GM18498 (cell line): ENCODE measurements around the gene FSTL5.
"Not testable (repeated sequence)": the region's sequence is repeated elsewhere in the genome, so short reads cannot be mapped to it uniquely, and the experiment has no call there.

Source experiments
- ATAC-seq: cut with Tn5 transposase; IDR thresholded peaks from one replicate; pipeline ENCODE4 v1.9.1; 2021; ENCODE audit warnings: mild to moderate bottlenecking, moderate library complexity; ENCODE audit not compliant: unreplicated experiment

The FSTL5 gene

GRCh38 chr4:162163892-162164759 lies at the start of gene FSTL5:
FSTL5 (minus strand) TSS chr4:162164000; CDS start chr4:162111396, 52,604 bp downstream.
- peak; percentile 95 for ATAC-seq

- ATAC-seq: no peak
Measured at GRCh38 chr4:162209706-162210105, 45.9 kb upstream of the FSTL5 start.

- not testable (repeated sequence) for ATAC-seq
Measured at GRCh38 chr4:162203478-162203877, 39.7 kb upstream of the FSTL5 start.

- ATAC-seq: no peak
Measured at GRCh38 chr4:162201673-162202072, 37.9 kb upstream of the FSTL5 start.

DNA sequence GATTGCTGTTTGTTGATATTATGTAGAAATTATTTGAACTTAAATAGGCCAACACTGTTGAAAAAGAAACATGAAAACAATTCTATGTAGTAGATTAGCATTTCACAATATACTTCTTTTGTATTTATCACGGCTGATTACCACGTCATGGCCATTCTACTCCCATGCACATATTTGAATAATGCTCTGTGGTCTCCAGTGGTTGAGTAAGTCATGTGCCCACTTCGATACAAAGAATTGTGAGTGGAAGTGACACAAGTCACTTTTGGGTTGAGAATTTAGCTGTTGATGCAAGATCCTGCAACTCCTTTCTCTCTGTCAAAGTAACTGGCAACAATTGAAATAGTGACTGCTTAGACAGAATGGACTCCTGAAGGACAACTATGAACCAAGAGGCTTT lies 6.7 kb upstream of the FSTL5 start:
- no peak for ATAC-seq

DNA sequence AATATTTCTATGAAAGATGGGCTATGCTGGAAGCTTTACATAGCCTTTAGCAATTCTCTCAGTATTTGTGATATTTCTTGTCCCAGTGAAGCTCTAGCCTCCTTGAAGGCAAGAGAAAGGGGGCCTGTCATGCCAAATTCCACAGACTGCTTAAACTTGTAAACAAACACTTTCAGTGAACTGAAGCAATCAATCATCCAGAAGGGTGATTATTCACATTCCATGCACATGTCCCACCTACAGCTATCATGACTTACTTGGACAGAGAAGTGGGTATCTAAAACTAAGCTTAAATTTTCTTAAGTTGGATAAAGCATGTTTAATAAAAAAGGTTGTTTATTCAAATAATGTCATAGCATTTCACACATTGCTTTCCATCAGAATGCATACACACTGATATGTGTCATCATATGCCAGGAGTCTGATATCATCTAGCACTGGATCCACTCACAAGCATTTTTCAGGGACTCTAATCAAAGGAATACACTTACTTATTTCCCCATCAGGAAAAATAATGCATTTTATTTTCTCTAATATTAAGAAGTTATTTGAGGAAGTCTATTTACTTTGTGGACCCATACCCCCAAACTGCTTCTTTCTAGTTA lies 1.2 kb upstream of the FSTL5 start:
- no peak for ATAC-seq

DNA sequence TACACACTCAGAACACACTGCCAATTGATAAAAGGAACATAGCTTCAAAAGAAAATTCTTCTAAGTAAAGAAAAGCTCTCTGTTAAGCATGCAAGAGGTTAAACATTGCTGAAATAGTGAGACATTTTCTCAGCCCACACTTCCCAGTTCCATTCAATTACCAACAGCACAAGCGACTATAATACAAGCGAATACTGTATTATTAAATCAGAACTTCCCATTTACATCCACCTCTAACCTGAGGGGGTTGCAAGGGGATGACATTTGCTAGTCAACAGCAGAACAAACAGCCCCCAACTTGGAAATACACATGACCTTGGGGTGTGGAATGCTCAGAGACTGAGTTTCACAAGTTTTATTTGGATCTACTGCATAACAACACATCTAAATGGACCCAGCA lies 1.1 kb downstream of the FSTL5 start:
- no peak for ATAC-seq

GRCh38 chr4:162157241-162157640 lies 6.6 kb downstream of the FSTL5 start:
- no peak for ATAC-seq

DNA sequence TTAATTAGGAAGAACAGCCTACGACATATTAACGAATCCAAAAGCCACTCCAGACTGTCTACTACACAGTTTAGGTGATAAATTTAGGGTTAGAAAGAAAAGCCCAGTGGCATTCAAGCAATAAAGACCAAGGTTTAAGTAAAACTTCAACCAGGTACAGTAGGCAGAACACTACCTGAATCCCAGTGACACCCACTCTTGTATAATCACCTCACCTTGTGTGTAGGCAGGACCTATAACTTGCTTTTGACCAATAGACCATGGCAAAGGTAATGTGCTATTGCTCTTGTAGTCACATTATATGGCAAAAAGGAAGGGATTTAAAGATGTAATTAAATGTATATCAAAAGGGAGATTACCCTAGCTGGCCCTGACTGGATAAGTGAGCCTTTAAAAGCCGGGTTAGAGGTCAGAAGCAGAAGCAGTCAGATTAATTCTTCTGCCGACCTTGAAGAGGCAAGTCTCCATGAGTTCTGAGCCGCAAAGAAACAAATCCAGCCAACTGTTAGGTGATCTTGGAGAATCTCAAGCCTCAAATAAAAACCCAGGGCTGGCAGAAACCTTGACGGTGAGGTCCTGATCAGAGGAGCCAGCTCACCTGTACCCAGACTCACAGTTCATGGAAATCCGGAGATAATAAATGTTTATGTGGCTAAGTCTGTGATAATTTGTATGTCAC lies 8.8 kb downstream of the FSTL5 start:
- ATAC-seq: no peak

DNA sequence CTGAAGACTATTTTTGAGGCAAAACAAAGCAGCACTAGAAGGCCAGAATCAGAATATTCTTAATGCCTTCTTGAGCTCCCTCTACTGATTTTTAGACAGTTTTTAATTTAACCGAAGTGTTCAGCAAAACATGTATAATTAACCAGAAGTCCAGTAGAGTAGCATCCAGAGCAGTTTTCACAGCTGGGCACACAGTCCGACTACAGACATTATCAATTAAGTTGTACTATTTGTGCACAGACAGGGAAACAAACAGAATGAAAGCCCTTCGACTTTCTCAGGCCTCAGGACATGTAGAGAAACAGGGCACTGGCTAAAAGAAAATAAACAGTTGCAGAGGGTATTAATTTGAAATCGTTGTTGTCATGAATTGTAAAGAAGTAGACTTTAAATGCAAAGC lies 11.9 kb downstream of the FSTL5 start:
- no peak for ATAC-seq

DNA sequence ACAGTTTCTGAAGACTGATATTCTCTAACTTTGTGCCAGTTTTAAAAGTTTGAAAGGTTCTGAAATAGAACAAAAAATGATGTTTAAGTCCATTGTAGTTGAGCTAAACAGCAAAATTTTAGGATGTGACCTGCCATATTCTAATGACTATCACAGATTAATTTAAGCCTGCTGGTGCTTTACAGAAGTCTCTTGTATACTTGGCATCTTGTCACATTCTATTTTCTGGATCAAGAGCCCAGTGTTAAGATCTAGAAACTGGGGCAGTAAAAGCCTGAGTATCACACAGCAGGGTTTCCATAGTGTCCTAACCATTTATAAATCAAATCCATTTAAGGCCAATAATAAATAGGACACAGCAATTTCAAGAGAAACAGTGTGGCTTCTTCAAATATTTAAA lies 12.4 kb downstream of the FSTL5 start:
- ATAC-seq: no peak

- no peak for ATAC-seq
Measured at GRCh38 chr4:162149644-162150043, 14.2 kb downstream of the FSTL5 start.

- no peak for ATAC-seq
Measured at GRCh38 chr4:162140051-162140683, 23.6 kb downstream of the FSTL5 start.

- ATAC-seq: no peak
Measured at GRCh38 chr4:162139412-162139811, 24.4 kb downstream of the FSTL5 start.

GRCh38 chr4:162131256-162131655 lies 32.5 kb downstream of the FSTL5 start:
- ATAC-seq: no peak

DNA sequence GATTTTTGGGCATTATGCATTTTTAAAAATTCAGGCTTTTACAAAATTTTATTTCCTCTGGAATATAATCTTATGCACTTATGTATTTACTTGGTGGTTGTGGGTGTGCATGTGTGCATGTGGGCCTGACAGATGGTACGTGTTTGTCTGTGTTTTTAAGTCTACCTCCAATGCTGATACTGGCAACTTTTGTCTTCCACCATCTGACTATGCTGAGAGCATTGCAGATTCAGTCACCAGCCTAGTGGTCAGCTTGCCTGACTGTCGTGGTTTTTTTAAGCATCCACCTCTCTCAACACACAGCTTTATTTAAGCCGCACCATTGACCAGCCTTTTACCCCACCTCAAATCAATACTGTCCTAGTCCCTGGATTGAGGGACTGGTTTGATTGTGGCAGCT lies 37.1 kb downstream of the FSTL5 start:
- no peak for ATAC-seq

GRCh38 chr4:162117051-162117450 lies 46.7 kb downstream of the FSTL5 start:
- no peak for ATAC-seq

DNA sequence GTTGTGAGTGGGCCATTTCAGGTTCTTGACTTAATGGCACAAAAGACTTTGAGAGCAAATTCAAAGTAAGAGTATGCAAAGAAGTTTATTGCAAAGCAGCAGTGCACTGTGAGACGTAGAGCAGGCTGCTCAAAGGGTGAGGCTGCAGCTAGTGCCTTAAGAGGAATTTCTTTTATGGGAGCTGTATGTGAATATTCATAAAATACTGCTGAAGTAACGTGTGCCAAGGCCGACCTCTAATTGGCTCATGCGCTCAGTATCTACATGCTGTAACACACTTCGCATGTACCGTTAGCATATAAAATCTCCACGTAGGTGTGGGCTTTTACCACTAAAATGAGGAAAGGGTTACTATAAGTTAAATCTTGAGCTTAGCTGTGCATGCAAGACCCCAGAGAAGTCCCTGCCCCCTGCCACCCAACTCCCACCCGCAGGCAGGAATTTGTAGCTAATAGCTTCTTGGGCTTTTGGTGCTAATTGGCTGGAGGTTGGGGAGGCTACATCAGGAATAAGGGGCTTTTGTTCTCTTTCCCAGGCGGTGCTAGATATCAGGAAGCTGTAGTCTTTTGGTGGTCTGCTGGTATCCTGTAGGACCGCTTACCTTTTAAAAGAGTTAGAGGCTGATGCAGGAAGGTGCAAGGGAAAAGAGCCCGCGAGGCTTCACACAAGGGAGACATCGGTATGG lies 47.6 kb downstream of the FSTL5 start:
- no peak for ATAC-seq

GRCh38 chr4:162115333-162115732 lies 48.5 kb downstream of the FSTL5 start:
- no peak for ATAC-seq

DNA sequence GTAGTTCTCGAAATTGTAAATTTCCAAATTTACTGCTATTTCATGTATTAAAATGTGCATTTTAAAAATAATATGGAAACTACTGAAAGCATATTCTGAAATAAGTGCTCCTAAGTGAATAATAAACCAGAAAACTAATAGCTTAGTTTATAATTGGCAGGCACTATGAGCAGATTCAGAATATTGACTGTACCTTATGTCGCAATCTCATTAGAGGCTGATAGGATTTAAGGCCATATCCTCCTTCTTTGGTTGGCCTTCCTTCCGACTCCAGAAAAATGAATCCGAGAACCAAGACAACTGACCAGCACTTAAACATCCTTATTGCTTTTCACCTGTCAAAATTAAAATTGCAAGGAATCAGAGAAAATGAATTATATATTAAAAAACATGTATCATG lies 52.7 kb downstream of the FSTL5 start:
- no peak for ATAC-seq
